Cerebellar nuclear complex (tissue), 1 donor: ENCODE data around the gene GNAI1.
A peak's percentile ranks its signal among the peaks of the same experiment; 100 is the strongest.
"Not testable (repeated sequence)": the region's sequence is repeated elsewhere in the genome, so short reads cannot be mapped to it uniquely, and the experiment has no call there.

ENCODE experiments used
- DNase-seq, 2 experiments: peaks; one replicate each; lab custom pipeline; 2025; lab: John Stamatoyannopoulos, UW

Gene GNAI1

GRCh38 chr7:80132594-80132993 lies 2.0 kb upstream of the GNAI1 start:
- no peak for DNase-seq

- DNase-seq = no peak
Measured at GRCh38 chr7:80133361-80134114, 1.1 kb upstream of the GNAI1 start.

GRCh38 chr7:80134115-80134535 lies 506 bp upstream of the GNAI1 start:
- peak in 1 of 2 experiments; percentile 46 for DNase-seq

GRCh38 chr7:80135309-80136104 lies 876 bp downstream of the GNAI1 start:
- DNase-seq = no peak

- DNase-seq = no peak
Measured at GRCh38 chr7:80136261-80137055, 1.8 kb downstream of the GNAI1 start.

GRCh38 chr7:80137410-80137809 lies 2.8 kb downstream of the GNAI1 start:
- no peak for DNase-seq

GRCh38 chr7:80139236-80139635 lies 4.6 kb downstream of the GNAI1 start:
- DNase-seq = no peak

- DNase-seq = no peak
Measured at GRCh38 chr7:80140388-80140787, 5.8 kb downstream of the GNAI1 start.

GRCh38 chr7:80141376-80141775 lies 6.7 kb downstream of the GNAI1 start:
- no peak for DNase-seq

- DNase-seq = no peak
Measured at GRCh38 chr7:80142853-80143580, 8.4 kb downstream of the GNAI1 start.

- no peak for DNase-seq
Measured at GRCh38 chr7:80145780-80146422, 11.3 kb downstream of the GNAI1 start.

GRCh38 chr7:80146545-80147182 lies 12.0 kb downstream of the GNAI1 start:
- no peak for DNase-seq

- no peak for DNase-seq
Measured at GRCh38 chr7:80147543-80148391, 13.1 kb downstream of the GNAI1 start.

GRCh38 chr7:80150611-80151273 lies 16.1 kb downstream of the GNAI1 start:
- DNase-seq = no peak

GRCh38 chr7:80151274-80151665 lies 16.6 kb downstream of the GNAI1 start:
- no peak for DNase-seq

- DNase-seq = no peak
Measured at GRCh38 chr7:80153446-80153845, 18.8 kb downstream of the GNAI1 start.

GRCh38 chr7:80154656-80155333 lies 20.2 kb downstream of the GNAI1 start:
- no peak for DNase-seq

- no peak for DNase-seq
Measured at GRCh38 chr7:80155374-80155773, 20.7 kb downstream of the GNAI1 start.

- not testable (repeated sequence) for DNase-seq
Measured at GRCh38 chr7:80157770-80158169, 23.1 kb downstream of the GNAI1 start.
